Panc1 (cell line): ENCODE results near the gene HUNK. TPM values are rescaled to one million over a fixed set of nuclear protein-coding genes. Genes with fewer than 3 reads are reported as not detected.

ENCODE experiments used
- ATAC-seq: fragments of 200-7000 bp; cut with Tn5 transposase; 2 replicates; pipeline ENCODE4 v1.9.1; 2020; ENCODE audit warnings: mild to moderate bottlenecking, moderate library complexity
- BruUV-seq: library from RNA; stranded (reverse); fragments of 400-500 nt; replicated peaks from 2 replicates; lab custom pipeline; 2021; lab: Mats Ljungman, UMichigan
- CTCF ChIA-PET: fragments of 300-600 bp; sonication (Branson Sonifier 250); formaldehyde crosslinking; loops from one replicate; lab custom pipeline; 2022; ENCODE audit warnings: antibody characterized with exemption; lab: Charles Lee
- POLR2A ChIA-PET: fragments of 300-600 bp; sonication (Branson Sonifier 250); formaldehyde crosslinking; loops from one replicate; lab custom pipeline; 2022; ENCODE audit warnings: antibody characterized with exemption; lab: Charles Lee
- DNase-seq: peaks from one replicate; pipeline ENCODE4 v3.0.0-alpha.2; 2010; ENCODE audit warnings: low read depth, low spot score
- H3K27ac ChIP-seq: 2 replicates; pipeline ENCODE4 v1.5.1; 2011; ENCODE audit warnings: mild to moderate bottlenecking, low read length, inconsistent platforms
- H3K27me3 ChIP-seq: fragments of 200-500 bp; sonication (Bioruptor generic); 2 replicates; pipeline ENCODE4 v1.6.0; 2014; ENCODE audit warnings: low read length, inconsistent platforms; ENCODE audit not compliant: control insufficient read depth, insufficient read depth
- H3K36me3 ChIP-seq: fragments of 200-500 bp; sonication (Bioruptor generic); 2 replicates; pipeline ENCODE4 v1.5.1; 2014; ENCODE audit warnings: inconsistent platforms, mild to moderate bottlenecking, low read length, moderate library complexity; ENCODE audit not compliant: control insufficient read depth, insufficient read depth
- H3K4me1 ChIP-seq: 2 replicates; pipeline ENCODE4 v1.5.1; 2011; ENCODE audit warnings: inconsistent platforms, mild to moderate bottlenecking, low read length, moderate library complexity; ENCODE audit not compliant: control insufficient read depth, insufficient read depth
- H3K4me3 ChIP-seq, 2 experiments: 2 replicates each; pipeline ENCODE4 v1.5.1; 2011 to 2012; ENCODE audit warnings: low read depth in 2 of 2, low read length in 2 of 2, mild to moderate bottlenecking in 2 of 2, inconsistent platforms in 1 of 2, moderate library complexity in 1 of 2
- H3K9me3 ChIP-seq: fragments of 200-500 bp; sonication (Bioruptor generic); 2 replicates; pipeline ENCODE4 v1.5.1; 2014; ENCODE audit warnings: low read depth, mild to moderate bottlenecking, inconsistent platforms, low read length, moderate library complexity; ENCODE audit not compliant: control insufficient read depth, insufficient read depth
- CTCF ChIP-seq: fragments of 450-650 bp; IDR thresholded peaks from 2 replicates; pipeline ENCODE4 v1.5.1; 2017; ENCODE audit warnings: mild to moderate bottlenecking
- POLR2AphosphoS5 ChIP-seq: IDR thresholded peaks from 2 replicates; pipeline ENCODE4 v1.6.1; 2012; ENCODE audit warnings: mild to moderate bottlenecking, low read depth, low read length, moderate library complexity
- SIN3A ChIP-seq: IDR thresholded peaks from 2 replicates; pipeline ENCODE4 v1.6.1; 2012; ENCODE audit warnings: low read depth, mild to moderate bottlenecking, low read length, moderate library complexity, borderline replicate concordance; ENCODE audit not compliant: insufficient read depth
- TCF7L2 ChIP-seq: IDR thresholded peaks from 2 replicates; pipeline ENCODE4 v1.6.1; 2011; ENCODE audit warnings: mild to moderate bottlenecking, low read depth, low read length, inconsistent platforms
- in situ Hi-C: cut with HindIII; loops from 2 replicates; pipeline ENCODE4 v1.10.0; 2016; ENCODE audit warnings: low sequenced_read_pairs, low pct_unique_long_range_greater_than_20kb
- intact Hi-C: fragments of 100-400 bp; cut with micrococcal nuclease; formaldehyde crosslinking; loops from one replicate; pipeline ENCODE4 v1.10.0; 2022; ENCODE audit not compliant: unreplicated experiment
- total RNA-seq: library from RNA; stranded (reverse); gene quantifications from one replicate; pipeline ENCODE4 v1.2.1, GENCODE V29; 2021; ENCODE audit not compliant: unreplicated experiment
- TF ChIP-seq, protein P1 (sequence below), 2 experiments: IDR thresholded peaks; 2 replicates each; pipeline ENCODE4 v1.6.1; 2011 to 2012; ENCODE audit warnings: low read depth in 2 of 2, control low read depth in 1 of 2, low read length in 1 of 2, mild to moderate bottlenecking in 1 of 2, moderate library complexity in 1 of 2; ENCODE audit not compliant: insufficient read depth in 1 of 2

HUNK gene
- total RNA-seq, 1 experiment from 2014 or later: 0.05 TPM

DNA sequence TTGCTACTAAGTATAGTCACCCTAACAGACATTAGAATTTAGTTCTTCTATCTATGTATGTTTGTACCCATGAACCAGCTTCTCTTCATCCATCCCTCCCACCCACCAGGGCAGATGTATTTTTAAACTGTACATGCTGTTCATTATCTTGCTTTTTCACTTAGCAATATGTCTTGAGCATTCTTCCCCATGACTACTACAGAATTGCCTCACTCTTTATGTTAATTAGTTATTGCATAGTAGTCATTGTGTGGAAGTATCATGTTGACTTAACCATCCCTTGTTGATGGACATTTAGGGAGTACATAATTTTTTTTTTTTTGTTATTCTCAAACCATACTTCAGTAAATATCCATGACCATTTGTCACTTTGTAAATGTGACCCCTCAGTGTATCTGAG lies 9.9 kb downstream of the HUNK start:
- Histone ChIP-seq H3K4me3 (no peak overlapping the region), H3K4me1 (no peaks in the 10 kb centered on the region), H3K27ac (no peak overlapping the region), H3K9me3 (no peaks in the 10 kb centered on the region), H3K36me3 (no peaks in the 10 kb centered on the region), H3K27me3 (peaks cover 3% of the 10 kb centered on the region)
- in situ Hi-C loops (no loop called here), intact Hi-C loops (no loop called here)
- CTCF ChIA-PET: no interaction called here
- BruUV-seq: no TSS peak
- POLR2A ChIA-PET: no interaction called here
- DNase-seq: no peak
- no peak for ATAC-seq
- TF ChIP-seq SIN3A (no peak), TCF7L2 (no peak), POLR2AphosphoS5 (no peak), CTCF (no peak)
- TF ChIP-seq, protein P1, sequence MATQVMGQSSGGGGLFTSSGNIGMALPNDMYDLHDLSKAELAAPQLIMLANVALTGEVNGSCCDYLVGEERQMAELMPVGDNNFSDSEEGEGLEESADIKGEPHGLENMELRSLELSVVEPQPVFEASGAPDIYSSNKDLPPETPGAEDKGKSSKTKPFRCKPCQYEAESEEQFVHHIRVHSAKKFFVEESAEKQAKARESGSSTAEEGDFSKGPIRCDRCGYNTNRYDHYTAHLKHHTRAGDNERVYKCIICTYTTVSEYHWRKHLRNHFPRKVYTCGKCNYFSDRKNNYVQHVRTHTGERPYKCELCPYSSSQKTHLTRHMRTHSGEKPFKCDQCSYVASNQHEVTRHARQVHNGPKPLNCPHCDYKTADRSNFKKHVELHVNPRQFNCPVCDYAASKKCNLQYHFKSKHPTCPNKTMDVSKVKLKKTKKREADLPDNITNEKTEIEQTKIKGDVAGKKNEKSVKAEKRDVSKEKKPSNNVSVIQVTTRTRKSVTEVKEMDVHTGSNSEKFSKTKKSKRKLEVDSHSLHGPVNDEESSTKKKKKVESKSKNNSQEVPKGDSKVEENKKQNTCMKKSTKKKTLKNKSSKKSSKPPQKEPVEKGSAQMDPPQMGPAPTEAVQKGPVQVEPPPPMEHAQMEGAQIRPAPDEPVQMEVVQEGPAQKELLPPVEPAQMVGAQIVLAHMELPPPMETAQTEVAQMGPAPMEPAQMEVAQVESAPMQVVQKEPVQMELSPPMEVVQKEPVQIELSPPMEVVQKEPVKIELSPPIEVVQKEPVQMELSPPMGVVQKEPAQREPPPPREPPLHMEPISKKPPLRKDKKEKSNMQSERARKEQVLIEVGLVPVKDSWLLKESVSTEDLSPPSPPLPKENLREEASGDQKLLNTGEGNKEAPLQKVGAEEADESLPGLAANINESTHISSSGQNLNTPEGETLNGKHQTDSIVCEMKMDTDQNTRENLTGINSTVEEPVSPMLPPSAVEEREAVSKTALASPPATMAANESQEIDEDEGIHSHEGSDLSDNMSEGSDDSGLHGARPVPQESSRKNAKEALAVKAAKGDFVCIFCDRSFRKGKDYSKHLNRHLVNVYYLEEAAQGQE (IDR thresholded peaks at IDR 0.05; ENCODE audit: insufficient read depth in 1 of 2, low read depth in 2 of 2, low read length in 1 of 2): no peak

DNA sequence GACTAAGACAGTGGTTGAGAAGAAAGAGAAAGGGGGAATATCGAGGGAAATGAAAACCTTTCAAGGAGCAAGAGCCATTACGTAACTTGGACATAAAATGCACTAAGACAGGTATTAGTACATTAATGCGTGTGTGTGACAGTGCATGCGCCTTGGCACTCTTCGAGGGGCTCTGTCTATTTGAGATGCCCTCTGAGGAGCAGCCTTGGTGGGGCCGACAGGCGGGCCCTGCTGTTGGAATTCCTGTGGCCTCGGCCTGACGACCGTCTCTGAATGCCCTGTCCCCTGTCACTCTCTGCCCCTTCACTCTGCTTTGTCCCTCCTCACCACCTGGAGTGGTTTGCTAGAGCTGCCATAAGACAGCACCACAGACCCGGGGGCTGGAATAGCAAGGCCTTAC lies 12.3 kb downstream of the HUNK start:
- no peak for ATAC-seq
- ChIA-PET CTCF (no interaction called here), POLR2A (no interaction called here)
- H3K27me3 ChIP-seq: peaks cover 3% of the 10 kb centered on the region; the same call in 1 of the 2 replicates
- no peak for DNase-seq
- TF ChIP-seq, protein P1 (IDR thresholded peaks at IDR 0.05; ENCODE audit: insufficient read depth in 1 of 2, low read depth in 2 of 2, low read length in 1 of 2): no peak
- no peak for TF ChIP-seq CTCF
- no peak overlapping the region for H3K27ac ChIP-seq
- BruUV-seq: no TSS peak
- H3K4me3 ChIP-seq: no peak overlapping the region
- H3K4me1 ChIP-seq: no peaks in the 10 kb centered on the region
- H3K9me3 ChIP-seq: no peaks in the 10 kb centered on the region
- no peaks in the 10 kb centered on the region for H3K36me3 ChIP-seq
- in situ Hi-C loops: no loop called here
- intact Hi-C loops: no loop called here
